NAMALWA (cell line): ENCODE results near the gene ZBED4.

Experiments
- DNase-seq: peaks from one replicate; pipeline ENCODE4 v3.0.0-alpha.2; 2015; ENCODE audit warnings: low spot score

The ZBED4 gene

DNA sequence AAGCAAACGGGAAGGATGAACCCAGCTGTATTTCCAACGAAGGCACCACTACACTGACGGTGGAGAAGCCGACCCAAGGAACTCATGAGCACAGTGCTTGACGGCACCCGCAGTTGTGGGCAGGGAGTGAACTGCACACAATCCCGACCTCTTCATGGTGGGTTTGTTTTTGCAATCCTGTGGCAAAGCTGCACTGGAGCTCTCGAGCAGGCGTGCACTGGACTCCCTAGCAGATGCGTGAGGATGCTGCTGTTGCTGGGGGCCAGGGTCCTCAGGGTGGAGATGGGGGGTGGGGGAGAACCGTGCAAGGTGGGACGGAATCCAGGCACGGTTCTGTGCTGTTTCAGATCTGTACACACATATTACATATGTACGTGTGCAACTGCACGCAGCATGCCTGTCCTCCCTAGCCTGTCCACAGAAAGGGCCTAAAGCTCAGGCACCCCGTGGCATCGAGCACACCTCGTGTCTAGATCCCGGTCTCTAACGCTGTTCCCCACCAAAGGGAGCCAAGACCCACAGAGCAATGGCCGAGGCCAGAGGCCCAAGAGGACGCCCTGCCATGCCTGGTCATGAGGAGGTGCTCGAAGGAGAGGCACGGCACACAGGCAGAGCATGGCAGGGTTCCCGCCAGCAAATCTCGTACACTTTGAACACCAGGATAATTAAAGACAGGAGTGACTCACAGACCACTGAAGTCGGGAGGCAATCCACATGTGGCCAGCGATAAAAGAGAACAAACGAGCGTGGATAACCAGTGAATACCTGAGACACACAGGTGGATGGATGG lies 47.0 kb downstream of the ZBED4 start:
- no peak for DNase-seq

DNA sequence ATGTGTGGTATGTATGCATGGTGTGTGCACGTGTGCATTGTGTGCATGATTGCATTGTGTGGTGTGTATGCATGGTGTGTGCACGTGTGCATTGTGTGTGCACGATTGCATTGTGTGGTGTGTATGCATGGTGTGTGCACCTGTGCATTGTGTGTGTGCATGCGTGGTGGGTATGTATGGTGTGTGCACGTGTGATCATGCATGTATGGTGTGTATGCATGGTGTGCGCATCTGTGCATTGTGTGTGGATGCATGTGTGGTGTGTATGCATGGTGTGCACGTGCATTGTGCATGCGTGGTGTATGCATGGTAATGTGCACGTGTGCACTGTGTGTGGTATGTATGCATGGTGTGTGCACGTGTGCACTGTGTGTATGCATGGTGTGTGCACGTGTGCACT lies 47.8 kb downstream of the ZBED4 start:
- DNase-seq = no peak

DNA sequence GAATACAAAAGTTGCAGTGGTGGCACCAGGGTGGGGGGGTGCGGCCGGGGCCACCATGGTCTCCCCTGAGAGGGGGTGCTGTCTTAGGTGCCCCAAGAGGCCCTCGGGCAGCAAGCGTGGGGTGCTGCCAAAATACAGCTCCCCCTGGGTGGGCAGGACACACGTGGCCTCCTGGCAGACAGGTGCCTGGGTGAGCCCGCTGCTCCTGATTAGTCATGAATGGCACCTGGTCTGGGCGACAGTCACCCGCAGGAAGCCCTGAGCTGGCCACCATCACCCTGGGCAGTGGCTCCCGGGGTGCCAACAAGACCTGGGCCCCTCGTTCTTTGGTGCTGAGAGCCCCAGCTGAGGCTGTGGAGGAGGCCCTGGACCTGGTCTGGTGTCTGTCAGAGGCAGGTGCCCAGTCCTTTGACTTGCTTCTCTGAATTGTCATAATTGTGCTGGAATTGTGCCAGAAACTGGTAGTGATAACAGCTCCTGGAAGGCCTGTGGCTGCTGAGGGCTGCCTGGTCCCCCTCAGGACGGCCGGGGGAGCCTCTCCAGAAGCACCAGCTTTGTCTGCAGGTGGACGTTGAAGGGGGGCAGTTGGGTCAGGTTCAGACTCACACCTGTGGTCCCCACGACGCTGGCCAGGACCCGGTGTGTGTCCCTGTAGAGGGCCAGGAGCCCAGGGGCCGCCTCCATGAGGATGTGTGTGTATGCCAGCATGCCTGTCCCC lies 49.8 kb downstream of the ZBED4 start:
- no peak for DNase-seq

DNA sequence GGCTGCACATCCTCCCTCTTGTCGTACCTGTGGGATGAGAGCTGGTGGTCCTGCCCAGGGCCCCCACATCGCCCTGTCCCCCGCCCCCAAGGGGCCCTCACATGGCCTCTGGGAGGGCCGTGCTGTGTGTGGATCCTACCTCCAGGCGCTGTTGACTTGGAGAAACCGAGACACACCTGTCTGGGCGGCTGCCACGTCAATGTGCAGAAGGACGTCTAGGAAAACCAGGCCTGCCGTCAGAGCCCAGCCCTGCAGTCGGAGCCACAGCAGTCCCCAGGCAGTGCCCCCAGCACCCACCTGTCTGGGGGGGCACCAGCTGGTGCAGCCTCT lies 50.4 kb downstream of the ZBED4 start:
- DNase-seq = no peak

DNA sequence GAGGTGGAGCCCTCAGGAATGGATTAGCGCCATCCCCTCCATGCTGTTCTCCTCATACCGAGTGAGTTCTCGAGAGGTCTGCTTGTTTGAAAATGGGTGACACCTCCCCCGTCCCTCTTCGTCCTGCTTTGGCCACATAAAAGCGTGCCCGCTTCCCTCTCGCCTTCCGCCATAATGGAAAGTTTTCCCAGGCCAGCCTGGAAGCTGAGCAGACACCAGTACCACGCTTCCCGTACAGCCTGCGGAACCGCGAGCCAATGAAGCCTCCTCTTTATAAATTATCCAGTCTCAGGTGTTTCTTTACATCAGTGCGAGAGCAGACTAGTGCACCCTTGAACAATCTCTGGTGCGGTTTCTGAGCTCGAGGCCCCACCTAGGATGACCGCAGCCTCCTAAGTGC lies 51.8 kb downstream of the ZBED4 start:
- no peak for DNase-seq

DNA sequence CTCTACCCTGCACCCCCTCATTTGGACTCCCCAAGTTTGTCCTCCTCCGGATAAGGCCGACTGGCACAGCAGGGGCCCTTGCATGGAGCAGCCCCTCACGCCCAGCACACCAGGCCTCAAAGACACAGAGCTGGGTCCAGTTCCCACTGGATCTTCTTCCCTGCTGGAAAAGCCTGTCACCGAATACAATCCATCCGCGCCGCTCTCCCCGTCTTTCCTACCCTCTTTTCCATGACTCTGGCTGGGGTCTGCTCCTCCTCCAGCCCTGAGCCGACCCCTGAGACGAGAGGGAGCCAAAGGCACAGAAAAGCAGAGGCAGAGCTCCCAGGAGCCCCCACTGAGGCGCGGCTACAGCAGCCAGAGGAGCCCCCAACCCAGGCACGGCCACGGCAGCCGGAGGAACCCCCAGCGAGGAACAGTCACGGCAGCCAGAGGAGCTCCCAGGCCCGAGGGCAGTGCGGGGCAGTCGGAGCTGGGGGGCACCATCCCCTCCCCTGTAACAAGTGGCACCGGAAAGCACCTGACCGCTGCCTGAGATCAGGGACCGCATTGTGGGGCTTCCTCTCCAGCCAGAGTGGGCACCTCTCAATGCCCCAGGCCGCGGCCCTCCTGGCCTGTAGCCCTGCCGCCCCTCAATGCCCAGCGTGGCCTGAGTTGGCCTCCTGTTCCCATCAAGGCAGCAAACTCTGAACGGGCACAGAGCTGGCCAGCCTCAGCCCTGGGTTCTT lies 52.6 kb downstream of the ZBED4 start:
- DNase-seq = no peak

DNA sequence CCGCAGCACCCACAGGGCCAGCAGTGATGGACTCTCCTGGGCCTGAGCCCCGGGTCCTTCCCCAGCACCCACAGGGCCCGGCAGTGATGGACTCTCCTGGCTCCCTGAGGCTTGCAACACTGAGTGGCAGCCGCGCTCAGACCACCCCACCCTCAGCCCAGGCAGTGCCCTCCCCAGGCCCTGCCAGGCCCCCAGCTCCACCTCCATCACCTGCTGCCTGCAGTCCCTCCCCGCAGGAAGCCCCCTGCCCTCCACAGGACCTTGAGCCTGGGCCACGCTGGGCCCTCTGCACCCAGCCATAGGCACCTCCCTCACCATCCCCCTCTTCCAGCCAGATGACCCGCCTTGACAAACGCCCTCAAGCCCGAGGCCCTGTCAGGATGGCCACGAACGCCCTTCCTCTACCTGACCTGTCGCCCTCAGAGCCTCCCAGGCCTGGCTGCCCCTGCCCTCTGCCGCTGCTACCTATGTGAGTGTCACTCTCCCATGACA lies 53.2 kb downstream of the ZBED4 start:
- DNase-seq = no peak

DNA sequence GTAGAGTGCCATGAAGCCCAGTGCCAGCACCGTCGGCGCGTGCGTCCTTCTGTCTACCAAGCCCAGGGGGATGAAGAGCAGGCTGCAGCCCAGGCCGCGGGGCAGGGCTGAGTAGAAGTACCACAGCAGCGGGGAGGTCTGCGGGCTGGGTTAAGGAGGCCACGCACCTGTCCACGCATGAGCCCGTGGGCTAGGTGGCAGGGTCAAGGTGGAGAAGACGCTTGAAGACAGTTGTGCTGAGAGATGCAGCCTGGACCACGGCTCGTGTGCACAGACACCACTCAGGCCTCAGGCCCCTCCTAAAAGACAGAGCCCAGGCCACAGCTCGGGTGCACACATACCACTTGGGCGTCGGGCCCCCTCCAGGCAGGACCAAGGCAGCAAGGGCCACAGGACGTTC lies 54.2 kb downstream of the ZBED4 start:
- no peak for DNase-seq

DNA sequence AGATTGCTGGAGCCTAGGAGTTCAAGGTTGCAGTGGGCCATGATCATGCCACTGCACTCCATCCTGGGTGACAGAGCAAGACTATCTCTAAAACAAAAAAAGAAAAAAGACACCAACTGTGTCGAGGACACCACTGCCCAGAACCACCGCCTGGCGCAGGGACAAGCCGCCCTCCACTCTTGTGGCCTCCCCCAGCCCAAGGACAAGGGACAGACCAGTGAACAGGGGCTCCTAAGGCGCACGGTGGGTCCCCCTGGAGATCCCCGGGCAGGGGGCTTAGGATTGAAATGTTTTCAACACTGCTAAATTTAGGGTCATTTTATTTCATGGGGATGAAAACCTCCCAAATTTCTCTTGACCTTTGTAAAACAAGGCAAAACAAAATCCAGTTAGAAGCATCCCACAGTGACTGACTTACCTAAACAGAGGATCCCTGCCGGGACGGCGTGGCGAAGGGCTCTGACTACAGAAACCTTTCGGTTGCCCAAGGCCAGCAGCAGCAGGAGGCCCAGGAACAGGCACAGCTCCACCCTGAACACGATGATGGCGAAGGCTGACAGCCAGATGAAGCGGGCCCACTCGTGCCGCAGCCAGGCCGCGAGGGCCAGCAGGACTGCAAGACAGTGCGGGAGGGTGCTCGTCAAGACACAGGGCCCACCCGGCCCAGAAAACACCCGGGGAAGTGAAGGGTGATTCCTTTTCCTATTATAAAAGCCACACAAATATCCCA lies 56.0 kb downstream of the ZBED4 start:
- no peak for DNase-seq

DNA sequence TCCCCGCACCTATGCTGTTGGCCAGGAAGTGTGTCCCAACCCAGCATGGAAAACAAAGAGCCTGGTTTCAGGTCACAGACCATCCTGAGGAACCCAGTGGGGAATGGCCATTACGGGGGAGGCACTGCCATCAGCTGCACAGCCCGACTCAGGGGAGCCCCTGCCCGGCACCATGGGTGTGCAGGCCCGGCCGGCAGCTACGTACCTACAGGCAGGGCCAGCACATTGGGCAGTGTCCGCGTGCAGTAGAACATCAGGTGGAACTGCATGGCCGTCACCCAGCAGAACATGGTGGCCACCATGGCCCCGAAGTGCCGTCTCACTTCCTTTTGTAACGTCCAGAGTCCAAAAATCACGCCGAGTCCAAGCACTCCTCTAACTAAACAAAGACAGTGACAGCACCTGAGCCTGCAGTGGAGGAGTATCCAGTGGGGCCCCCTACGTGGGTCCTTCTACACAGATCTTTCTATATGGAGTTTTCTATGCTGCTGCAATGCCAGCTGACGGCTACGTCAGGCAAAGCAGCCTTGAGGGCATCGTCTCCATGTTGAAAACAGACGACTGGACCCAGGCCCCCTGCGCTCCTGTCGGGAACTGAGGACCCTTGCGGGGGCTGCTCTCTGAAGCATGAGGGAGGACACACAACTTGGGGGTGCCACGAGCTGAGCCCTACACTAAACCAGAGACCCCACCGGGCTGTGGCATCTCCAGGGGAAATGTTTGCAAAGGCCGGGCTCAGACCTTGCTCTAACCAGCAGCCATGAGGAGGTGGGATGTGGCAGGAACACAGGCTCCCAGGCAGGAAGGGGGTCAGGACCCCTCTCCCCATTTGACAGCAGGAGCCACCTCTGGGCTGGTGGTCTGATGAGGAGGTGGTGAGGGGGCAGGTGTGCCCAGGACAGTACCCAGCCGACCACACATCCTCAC lies 56.8 kb downstream of the ZBED4 start:
- DNase-seq = no peak

DNA sequence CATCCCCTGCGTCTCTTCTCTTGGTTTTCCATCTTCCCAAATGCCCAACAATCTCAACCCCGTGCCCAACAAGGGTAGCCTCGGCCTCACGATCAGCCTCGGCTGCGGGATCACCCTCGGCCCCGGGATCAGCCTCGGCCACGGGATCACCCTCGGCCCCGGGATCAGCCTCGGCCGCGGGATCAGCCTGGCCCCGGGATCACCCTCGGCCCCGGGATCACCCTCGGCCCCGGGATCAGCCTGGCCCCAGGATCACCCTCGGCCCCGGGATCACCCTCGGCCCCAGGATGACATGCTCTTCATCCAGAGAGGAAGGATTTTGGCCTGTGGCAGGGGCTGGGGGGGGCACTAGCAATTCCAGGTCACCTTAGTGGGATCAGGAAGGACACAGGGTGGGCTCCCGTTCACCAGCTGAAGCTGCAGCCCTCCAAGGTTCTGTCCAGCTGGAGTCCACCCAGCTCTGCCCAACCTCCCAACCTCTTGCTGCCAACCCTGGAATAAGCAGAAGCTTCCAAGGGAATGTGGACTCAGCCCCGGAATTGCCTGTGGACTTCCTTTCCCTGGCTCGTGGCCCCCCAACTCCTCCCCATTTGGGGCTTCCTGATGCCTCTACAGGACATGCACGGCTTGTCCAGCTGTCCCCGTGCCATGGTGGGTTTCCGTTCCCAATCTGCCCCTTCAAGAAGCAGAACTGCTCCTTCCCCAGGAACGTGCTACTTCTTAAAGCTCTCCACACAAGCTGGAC lies 58.4 kb downstream of the ZBED4 start:
- no peak for DNase-seq

DNA sequence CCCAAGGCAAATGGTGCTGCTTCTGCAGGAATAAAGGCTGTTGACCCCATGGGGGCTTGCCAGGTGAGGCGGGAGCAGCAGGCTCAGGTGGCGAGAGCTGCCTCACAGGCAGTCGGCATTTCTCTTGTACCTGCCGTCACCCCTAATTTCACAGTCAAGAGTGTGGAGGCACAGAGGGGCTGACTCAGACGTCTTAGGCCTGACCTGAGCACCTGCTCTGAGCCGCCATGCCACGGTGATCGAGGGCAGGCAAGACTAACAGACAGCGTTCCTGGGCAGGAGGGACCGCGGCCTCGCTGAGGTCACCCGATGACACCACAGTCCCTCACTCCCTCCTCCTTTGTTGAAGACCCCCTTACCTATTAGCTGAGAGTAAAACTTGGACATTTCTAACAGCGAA lies 59.4 kb downstream of the ZBED4 start:
- no peak for DNase-seq

DNA sequence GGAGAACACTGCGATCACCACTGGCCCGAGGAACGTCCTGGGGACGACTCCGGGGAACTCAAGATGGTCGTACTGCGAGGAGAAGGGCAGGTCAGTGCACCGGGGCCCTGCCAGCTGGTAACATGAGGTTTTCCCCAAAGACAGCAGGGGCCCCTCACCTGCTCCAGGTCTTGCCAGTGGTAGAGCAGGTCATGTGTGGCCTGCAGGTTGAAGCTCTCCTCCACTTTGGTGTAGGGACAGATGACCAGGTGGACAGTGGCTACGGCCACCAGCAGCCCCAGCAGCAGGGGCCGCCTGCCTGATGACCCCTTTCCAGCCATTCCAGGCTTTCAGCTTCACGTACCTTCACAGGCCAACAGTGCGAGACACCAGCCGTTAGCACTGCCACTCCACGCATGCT lies 59.8 kb downstream of the ZBED4 start:
- no peak for DNase-seq

DNA sequence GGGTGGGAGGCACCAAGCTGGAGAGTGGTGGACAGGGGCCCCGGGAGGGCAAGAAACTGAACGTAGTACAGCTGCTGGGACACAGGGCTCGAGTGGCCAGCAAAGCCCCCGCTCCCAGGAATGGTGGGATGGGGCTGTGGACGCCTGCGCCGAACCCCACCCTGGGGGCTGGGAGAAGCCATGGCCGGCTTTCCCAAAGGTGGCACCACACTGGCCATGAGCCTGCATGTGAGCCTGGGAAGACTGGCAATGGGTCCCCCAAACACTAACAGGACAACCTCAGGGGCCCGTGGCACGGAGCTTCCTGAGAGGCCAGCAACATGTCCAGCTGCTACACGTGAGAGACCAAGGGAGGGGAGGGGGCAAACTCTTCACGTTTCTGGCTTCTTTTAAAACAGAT lies 60.6 kb downstream of the ZBED4 start:
- DNase-seq = no peak

DNA sequence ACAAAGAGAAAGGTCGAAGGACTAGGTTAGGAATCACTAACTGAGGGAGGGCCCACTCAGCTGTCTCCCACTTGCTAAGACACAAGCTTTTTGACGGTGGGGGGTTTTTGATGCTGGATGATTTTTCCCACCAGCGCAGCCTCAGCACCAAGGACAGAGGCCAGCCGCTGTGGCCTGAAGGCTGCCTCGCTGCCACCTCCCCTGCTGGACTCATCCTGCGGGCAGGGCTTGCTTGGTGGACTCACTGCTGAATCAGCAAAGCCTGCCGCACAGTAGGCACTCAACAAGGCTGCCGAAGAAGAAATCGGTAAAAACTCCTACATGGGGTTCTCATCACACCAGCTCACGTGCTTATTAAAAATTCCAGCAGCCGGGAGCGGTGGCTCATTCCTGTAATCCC lies 62.0 kb downstream of the ZBED4 start:
- no peak for DNase-seq

DNA sequence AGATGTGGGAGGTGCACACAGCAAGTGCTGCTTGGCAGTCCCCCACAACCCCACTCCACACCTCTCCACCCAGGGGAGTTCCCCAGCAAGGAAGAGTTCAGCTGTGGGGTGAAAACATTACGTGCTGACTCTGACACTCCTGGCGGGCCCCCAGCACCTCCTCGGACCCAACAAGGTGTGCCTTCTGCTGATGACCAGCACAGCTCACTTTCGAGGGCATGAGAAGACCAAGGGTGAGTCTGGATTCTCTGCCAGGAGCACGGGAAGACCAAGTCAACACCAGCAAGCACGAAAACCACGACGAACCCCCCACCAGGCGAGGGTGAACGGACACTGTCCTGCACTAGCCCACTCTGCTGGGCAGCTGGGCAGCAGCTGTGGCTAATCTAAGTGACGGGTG lies 63.2 kb downstream of the ZBED4 start:
- DNase-seq = no peak

DNA sequence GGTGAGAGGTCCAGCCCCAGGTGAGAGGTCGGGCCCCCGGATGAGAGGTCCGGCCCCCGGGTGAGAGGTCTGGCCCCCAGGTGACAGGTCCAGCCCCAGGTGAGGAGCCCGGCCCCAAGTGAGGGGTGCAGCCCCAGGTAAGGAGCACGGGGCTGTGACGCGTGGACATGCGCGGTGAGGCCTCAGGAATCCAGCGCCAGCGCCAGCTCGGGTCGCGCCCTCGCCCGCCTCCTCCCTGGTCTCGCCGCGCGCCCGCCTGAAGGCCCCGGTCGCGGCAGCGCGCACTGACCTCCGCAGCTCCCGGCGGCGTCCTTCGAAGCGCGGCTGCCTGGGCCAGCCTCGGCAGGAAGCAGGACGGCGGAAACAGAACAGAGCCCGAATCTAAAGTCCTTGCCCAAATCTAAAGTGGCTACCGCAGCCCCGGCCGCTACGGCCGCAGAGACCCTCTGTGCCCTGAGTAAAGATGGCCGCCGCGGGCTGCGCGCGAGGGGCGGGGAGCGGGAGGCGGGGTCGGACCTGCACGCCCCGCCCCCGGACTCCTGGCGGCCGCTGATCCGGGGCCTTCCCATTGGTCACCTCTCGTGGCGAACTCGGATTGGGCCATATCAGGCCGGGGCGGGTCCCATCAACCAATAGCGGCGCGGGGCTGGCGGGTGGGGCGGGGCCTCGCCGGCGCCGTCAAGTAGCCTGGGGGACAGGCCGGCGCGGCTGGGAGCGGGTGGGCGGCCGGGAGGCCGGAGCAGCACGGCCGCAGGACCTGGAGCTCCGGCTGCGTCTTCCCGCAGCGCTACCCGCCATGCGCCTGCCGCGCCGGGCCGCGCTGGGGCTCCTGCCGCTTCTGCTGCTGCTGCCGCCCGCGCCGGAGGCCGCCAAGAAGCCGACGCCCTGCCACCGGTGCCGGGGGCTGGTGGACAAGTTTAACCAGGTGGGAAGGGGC lies 64.6 kb downstream of the ZBED4 start, which contains the start of the genes ALG12 and CRELD2:
TSS of gene ALG12 (minus strand) at position 465 of the 937 bp plus-strand sequence. CDS start 4,673 bp downstream, outside the sequence.
TSS of gene CRELD2 (plus strand) at position 661 of the 937 bp plus-strand sequence. CDS start at position 797, 136 bp downstream.
- DNase-seq = peak; percentile 96

DNA sequence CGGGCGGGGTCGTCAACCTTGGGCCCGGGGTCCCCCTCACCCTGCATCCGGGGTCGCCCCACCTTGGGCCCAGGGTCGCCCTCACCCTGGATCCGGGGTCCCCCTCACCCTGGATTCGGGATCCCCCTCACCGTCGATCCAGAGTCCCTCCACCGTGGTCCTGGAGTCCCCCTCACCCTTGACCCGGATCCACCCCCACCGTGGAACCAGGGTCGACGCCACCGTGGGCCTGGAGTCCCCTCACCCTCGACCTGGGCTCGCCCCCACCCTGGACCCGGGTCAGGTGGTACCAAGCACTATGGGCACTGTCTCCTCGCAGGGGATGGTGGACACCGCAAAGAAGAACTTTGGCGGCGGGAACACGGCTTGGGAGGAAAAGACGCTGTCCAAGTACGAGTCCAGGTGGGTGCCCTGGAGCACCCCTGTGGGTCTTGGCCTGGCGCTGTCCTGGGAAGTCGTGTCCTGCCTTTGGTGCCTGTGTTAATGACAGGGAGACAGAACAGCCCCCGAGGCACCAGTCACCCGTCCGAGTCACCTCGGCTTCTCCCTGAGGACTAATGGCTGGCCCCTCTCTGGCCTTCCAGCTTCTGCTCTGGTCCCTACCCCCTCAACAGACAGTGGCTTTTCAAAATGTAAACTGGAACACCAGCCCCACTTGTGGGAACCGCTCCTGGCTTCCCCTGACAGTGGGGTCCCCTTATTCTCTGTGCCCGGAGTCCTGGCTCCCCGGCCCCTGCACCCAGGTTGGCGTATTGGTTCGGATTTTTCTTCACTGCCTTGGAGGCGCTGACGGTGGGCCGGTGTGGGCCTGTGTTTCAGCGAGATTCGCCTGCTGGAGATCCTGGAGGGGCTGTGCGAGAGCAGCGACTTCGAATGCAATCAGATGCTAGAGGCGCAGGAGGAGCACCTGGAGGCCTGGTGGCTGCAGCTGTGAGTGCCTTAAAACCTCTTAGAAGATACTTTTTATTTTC lies 65.6 kb downstream of the ZBED4 start:
- DNase-seq = no peak
